HG03175 (cell line): ENCODE measurements around the gene NFIL3.

ENCODE experiments used
- ATAC-seq: cut with Tn5 transposase; IDR thresholded peaks from one replicate; pipeline ENCODE4 v1.9.1; 2021; ENCODE audit warnings: mild to moderate bottlenecking, moderate library complexity; ENCODE audit not compliant: unreplicated experiment

NFIL3 gene

DNA sequence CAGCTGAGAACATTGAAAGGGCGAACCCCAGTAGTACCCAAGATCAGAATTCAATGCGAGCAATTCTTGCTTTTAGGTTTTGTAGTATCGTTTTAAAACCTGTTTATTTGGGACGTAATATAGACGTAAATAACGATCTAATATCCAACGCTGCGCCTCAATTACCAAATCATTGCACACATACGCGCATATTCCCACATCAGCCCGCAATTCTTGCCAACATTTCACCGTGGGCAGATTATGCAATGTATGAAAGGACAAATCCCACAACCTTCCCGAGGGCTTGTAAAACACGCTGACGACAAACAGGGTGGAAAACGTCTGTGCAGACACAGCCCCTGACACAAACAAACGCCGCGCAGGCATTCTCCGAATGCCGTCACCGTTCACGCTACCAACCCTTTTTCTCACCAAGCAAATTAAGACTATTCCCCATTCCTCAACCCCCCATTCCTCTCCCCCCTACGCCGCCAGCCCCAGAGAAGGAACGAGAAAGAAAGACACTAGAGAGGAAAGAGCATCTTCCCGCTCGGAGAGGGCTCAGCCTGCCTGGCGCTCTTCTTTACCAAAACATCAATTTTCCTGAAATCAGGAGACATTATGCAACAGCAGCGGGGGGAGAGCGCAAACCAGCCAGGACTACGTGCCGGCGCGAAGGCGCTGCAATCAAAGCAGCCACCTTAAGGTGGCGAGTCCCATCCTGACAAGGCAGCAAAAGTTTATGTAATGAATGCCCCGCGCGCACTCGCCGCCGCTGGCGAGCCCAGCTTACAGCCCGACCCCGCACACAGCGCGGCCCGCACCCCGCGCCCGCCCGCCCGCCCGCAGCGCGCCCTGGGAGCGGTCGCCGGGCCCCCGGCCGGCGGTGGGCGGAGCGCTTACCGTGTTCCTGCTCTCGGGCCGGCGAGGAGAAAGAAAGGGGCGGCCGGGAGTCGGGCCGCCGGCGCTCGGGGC is 597 bp downstream of the NFIL3 start:
- ATAC-seq = peak; percentile 39

DNA sequence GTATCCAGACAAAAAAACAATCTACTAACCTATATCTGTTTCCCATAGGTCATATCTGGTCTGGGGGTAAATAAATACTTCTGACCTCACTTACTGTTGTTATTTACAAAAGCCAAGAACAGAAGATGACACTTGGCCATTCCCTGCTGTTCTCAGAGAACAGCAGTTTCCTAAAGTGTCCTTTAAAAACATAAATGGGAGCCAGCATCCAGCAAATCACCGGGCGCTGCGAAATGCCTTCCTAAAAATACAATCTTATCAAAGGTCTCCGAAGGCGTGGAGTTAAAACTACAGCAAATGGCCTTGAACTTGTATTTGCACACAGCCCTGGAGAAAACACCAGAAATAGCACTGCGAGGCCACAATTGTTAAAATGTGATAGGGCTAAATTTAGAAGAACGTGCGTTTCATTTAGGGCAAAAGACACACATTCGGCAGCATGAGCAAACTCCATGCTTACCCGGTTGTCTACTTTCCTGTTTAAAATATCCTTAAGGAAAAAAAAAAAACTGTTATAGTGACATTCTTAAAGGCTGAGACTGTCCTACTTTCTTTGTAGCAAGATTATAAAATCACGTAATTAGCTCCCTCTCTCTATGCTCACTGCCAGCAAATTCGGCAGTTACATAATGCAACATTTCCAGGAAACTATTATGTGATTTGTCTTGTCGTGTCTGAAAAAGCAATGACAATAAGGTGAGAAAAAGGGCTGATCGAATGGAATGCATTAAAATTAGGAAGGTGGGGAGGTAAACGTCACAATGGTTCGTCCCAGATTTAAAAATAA is 1.5 kb downstream of the NFIL3 start:
- no peak for ATAC-seq

DNA sequence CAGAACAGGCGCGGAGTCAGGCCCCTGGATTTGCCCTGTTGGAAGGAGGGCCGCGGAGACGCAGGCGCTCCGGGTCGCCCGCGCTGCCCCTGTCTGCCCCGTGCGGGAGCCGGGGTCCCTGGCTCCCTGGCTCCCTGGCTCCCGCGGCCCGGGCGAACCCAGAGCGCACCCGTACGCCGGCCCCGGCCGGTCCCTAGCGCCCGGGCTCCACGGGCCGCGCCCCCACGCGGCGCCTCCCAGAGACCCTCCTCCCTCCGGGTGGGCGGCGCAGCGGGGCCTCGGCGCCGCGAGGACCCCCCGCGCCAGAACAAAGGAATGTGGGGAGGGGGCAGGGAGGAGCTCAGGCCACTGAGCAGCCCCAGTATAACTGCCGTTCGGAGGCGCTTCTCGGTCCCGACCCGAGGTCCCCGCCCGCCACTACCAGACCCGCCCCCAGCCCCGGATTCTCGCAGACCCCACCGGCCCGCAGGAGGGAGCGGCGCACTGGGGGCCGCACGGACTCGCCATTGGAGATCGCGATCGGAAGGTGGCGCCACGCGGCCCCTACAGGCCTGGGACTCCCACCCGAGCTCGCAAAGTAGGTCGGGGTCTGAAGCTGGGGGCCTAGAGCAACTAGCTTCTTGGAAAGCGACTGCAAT is 2.4 kb downstream of the NFIL3 start:
- ATAC-seq = no peak

DNA sequence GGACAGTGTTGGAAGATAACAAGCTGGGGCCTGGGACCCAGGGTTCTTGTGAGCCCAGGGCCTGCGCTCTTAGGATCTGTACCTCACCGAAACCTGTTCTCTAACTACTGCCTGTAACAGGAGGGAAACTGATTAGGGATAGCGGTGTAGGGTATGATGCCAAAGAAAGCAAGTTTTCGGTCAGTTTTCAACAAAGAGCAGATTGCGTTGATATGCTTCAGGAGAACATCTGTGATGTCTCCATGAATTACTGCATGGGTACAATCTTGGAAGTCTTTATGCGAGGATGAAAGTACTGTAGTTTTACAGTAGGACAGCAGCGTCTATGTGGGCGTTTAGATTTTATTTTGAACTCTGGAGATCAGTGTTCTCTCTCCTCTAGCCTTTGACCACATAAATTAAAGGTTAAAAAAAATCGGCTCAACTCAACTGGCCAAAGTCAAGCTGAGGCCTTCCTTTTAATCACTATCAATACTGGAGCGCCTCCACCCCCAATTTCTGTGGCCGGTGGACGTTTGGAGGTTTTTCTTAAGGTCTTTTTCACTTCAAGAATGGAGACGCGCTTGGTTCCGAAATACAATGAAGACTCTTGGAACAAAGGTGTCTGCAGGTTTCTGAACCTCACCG is 3.0 kb downstream of the NFIL3 start:
- ATAC-seq = no peak

DNA sequence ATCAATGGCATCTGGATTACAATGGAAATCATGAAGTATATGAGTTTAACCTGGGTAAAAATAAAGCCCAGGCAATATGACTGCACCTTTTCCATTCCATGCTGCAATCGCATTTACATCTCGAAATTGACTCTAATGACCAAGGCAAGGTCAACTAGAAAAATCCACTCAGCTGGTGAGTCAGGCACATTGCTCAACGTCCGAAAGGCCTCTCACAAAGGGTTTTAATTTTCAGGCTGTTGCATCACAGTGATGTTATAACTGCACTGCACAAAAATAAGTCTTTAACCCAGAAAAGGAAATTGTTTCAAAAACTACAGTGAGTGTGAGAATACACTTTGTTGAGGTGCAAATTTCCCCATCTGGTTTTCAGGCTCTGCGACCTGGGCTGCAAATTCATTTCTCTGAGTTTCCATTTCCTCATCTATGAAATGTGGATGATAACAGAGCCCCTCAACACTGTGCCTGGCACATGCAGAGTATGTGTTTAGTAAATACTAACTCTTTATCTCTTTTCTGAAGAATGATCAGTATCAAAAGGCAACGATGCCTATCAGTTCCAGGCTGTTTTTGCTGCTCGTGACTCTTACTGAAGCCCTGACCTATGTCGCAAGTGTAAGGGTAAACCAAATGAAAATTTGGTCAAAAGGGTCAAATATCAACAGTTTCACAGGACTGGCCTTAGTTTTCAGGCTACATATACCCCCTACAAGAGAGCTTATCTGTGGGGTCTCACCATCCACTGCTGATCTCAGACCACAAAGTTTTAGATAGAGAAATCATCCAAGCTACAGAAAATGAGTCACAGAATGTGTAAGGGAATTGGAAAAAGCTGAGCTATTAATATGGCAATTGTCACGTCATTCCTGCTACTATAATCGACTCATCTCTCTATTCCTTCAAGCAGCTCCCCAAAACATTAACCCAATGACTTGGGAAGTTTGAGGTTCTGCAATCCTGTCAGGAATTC is 4.1 kb downstream of the NFIL3 start:
- no peak for ATAC-seq

DNA sequence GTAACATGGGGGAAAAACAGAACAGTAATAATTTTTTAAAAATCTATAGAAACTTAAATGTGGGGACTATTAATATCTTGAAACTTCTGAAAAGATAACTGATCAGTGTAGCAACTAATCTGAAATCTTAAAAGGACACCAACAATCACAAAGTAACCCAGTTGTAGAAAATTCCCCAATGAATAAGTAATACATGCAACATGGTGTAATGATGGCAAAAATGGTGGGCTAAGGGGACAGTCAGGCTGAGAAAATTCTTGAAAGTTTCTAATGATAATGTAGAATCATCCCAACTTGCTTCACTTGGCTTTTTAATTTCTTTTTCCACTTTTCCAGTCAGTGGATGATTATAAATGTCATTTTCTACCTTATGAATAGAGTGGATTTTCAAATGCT is 5.4 kb downstream of the NFIL3 start:
- no peak for ATAC-seq

DNA sequence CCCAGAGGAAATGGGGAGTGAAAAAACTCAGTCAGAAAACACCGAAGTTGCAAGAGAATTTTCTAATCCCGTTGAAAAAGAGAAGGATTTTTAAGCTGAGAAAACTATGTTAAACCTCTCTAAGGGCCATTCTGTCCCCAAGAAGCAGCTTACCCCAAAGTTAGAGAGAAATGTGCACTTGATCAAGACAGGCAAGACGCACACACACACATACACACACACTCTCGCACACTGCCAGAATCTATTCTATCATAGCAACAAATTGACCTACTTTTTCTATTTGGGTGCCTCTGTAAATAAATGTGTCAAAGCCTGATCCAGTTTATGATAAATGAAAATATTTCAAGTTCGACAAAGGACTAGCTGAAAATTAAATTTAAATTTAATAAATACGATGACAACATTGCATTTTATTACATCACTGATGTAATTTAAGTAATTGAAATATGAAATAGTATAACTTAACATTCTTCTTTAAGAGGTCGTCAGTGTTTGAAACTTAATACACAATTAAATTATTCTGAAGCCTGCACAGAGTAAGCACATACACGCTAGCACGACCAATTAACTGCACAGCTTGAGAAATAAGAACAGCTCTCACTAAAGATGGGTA is 5.9 kb downstream of the NFIL3 start:
- ATAC-seq = no peak

DNA sequence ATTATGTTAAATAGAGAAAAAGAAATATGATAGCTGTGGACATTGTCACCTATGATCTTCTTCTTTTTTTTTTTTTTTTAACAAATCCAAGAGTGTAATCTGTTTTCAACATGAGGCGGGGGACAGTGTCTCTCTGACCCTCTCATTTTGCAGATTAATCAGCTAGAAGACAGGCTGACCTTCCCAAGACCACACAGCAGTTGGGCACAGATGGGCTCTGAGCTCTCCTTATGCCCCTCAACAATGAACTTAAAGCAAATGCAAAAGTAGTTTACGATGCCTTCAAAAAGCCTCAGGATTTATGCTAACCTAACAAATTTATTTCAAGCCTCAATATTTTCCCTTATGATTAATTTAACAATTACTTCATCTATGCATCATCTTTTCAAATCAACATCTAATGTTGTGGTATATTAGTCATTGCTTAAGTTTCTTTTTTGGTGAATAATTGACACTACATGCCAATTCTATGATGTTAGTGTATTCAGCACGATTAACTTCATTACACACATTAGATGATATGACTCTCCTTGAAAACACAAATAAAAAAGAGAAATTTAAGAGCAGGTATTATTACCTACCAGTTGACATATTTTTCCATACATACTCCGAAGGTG is 7.4 kb downstream of the NFIL3 start:
- ATAC-seq = no peak

DNA sequence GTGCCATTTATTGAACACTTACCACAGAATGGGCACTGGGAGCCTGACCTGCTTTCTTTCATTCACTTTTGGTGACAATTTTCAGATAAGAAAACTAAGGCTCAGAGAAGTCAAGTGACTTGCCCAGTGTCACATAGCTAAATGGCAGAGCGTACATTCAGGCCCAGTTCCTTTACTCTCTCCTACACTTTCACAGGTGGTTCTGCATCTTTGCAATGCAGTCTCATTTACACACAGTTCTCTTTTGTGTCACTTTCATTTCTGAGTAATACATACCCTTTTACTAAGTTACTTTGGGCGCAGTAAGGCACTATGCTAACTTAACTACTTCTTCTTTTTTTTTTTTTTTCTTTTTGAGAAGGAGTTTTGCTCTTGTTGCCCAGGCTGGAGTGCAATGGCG is 8.3 kb downstream of the NFIL3 start:
- peak; percentile 99 for ATAC-seq

DNA sequence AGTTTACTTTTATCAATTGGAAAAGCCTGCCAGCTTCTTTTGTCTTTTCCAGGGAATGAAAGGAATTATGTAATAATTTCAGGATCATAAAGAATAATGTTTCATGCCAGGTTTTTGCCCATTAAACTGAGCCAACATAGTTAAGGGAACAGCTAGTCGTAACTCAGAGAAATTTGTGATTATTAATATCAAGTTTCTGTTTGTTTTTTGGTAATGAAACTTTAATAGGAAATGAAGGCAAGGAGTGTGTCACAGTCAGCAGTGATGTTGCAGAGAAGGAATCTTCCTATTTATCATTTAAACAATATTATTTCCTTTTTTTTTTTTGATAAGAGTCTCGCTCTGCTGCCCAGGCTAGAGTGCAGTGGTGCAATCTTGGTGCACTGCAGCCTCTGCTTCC is 10.7 kb downstream of the NFIL3 start:
- no peak for ATAC-seq

DNA sequence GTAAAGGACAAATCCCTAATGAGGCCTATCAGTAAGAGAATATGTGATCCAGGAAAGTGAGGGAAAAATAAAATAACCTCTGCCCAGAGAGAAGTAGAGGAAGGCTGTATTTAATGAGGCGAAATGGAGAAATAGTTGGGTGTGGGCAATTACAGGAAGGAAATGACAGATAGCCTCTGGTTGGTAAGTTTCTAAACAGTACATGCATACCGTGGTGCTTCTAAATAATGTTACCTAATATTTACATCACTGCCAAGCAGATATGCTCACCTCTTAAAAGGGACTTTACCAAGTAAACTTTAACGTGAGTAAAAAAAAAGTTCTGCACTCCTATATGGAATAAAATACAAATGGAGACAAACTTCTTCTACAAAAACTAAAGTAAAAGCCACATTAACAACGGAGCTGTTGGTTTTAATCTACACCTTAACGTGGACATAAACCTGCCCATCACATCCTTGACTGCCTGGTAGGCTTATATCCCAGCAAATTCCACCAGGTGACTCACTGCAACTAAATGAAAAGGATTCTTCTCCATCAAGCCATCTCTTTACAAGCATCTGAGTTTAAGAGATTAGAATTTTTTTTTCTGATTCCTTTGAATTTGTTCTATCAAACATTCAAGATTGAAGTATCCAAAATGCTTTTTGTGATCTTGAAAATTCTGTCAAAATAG is 12.4 kb downstream of the NFIL3 start:
- no peak for ATAC-seq

DNA sequence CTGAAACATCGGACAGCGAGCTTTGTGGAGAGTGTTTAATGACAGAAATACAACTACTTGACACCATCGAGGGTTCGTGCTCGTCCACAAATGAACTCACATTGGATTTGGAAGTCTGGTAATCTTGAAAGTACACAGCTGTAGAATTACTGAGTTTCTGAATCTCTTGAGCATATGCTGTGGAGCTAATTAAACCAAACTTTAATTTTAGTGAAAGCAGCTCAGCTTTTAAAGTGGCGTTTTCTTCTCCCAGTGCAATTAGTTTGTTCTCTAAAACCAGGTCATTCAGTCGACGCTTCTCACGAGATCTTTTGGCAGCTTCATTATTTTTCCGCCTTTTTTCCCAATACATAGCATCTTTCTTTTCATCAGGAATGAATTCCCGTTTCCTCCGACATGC is 13.5 kb downstream of the NFIL3 start:
- no peak for ATAC-seq

DNA sequence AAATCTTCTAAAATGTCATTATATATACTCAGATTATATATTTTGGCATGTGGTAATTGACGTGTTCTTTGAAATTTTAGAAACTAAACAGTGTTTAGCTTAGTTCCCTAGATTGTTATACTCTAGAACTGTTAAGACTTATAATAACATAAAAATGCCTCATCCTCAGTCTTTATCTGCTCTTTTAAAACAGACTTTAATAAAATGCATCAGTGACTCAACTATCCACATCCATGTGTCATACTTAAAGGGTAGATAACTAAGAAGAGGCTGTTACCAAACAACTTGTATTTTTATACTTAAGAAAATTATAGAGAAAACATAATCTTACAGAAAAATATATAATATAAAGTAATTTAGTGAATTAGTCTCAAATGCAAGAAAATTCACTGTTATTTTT is 15.2 kb downstream of the NFIL3 start:
- no peak for ATAC-seq

DNA sequence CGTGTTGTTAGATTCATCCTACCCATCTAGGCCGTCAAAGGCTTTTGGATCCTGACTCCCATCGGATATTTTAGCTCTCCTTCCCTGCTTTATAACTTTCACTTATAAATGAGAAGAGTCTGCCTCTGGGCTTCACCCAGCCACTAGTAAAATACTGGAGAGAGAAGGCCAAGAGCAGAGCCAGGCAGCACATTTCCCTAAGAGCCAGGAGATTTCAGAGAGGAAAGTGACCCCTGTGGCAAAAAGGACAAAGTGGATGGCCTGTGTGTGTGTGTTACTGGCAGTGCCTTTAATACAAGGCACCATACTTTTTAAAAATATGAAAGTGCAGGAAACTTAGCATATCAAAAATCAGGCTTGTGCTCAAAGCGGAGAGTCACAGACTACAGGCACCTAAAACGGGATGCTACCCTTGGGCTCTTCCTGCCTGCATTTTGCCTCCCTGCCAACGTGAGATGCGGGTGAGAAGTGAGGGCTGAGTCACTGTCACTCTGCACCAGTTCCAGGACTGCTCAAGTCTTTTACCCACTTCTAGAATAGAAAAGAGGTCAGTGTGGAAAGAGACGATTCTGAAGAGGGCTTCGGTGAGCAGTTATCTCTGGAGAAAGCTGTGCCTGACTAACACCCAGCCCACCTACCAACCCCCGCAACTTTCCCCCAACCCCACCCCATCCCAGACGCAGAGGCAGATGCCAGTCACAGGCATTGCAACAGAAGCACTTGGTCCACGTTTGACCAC is 15.9 kb downstream of the NFIL3 start:
- ATAC-seq = no peak

DNA sequence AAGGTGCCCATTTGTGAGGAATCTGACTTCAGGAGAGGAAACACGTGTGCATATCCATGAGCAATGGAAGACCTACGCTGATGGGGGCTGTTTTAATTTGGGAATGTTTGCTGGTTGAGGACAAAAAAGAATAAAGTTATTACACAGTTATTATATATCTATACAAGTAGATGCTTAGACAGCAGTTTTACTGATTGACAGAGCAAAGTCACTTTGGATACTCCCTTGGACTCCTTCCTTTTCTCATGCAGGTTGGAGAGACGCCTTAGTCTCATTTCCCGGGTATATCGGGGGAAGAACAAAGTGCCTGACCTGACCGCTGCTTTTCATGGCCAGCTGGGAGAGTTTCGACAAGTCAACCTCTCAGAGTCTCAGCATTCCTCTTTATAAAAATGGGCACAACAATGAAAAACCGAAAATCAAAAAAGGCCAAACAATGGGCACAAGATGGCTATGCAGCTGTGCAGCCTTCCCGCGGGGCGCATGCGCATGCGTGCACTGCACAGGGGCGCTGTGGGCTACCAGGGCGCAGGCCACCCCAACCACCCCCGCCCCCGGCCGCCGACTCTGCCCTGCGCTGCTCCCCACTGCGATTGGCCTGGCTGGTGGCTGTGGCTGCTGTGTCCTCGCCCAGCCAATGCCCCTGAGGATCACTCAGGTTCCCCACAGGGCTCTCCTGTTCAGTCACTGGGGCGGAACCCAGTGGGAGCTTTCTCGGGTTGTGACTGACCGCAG is 18.1 kb downstream of the NFIL3 start:
- no peak for ATAC-seq

DNA sequence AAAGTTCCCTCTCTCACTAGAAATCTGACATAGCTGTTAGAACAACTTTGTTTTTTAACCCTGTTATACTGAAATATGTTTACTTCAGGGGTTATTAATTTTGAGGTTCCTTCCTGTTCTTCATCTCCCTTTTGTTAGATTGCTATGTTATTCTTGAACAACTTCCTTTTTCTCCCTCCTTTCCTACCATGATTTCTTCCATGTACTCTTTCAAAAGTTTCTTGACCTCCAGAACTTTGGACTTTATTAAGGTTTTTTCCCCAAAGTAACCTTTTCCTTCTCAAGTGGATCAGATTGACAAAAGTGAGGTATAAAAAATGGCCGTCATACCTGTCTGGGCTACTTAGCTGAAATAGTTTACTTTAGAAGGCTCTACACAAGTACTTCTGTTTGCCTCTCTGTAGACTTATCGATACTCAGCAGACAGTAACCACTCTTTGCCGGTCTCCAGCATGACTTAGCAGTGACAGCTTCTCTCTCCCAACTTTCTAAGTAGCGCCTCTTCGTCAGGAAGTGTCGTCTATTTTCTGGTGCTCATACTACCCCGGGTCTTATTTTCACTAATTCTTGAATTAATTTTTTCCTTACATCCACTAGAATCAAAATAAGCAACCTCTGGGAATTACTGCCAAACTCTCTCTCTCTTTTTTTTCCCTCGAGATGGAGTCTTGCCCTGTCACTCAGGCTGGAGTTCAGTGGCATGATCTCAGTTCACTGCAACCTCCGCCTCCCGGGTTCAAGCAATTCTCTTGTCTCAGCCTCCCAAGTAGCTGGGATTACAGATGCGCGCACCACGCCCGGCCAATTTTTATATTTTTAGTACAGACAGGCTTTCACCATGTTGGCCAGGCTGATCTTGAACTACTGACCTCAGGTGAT is 19.7 kb downstream of the NFIL3 start:
- no peak for ATAC-seq
